HAP-1 (cell line): ENCODE measurements around the gene SERPINB6.
A peak's percentile ranks its signal among the peaks of the same experiment; 100 is the strongest.
"Not testable (repeated sequence)": the region's sequence is repeated elsewhere in the genome, so short reads cannot be mapped to it uniquely, and the experiment has no call there.

Experiments used
- DNase-seq, 2 experiments: peaks; one replicate each; pipeline ENCODE4 v3.0.0-alpha.2; 2016 to 2020; ENCODE audit warnings: low spot score in 2 of 2
- H3K27me3 ChIP-seq: fragments of 250-450 bp; sonication (Bioruptor Pico); 2 replicates; pipeline ENCODE4 v1.5.1; 2020; ENCODE audit warnings: low read depth, mild to moderate bottlenecking, moderate library complexity
- H3K36me3 ChIP-seq: fragments of 250-450 bp; sonication (Bioruptor Pico); replicated peaks from 2 replicates; pipeline ENCODE4 v1.5.1; 2020; ENCODE audit warnings: mild to moderate bottlenecking
- H3K4me1 ChIP-seq: fragments of 250-450 bp; sonication (Bioruptor Pico); 2 replicates; pipeline ENCODE4 v1.5.1; 2020; ENCODE audit warnings: mild to moderate bottlenecking
- H3K4me3 ChIP-seq: fragments of 250-450 bp; sonication (Bioruptor Pico); 2 replicates; pipeline ENCODE4 v1.5.1; 2020; ENCODE audit warnings: mild to moderate bottlenecking, moderate library complexity
- H3K9me3 ChIP-seq: fragments of 250-450 bp; sonication (Bioruptor Pico); 2 replicates; pipeline ENCODE4 v1.5.1; 2020; ENCODE audit warnings: mild to moderate bottlenecking, moderate library complexity
- in situ Hi-C: fragments of 300-500 bp; cut with MboI; formaldehyde crosslinking; loops from 3 replicates; pipeline ENCODE4 v1.14.3; 2020; ENCODE audit warnings: low sequenced_read_pairs, inconsistent platforms, mixed read lengths

The SERPINB6 gene

GRCh38 chr6:2971420-2972218, at the start of gene SERPINB6:
Gene SERPINB6, minus strand, starts transcription at chr6:2971567. Its CDS starts 12,235 bp downstream, at chr6:2959332.
- H3K36me3 ChIP-seq, result no peaks in the 10 kb centered on the region
- H3K4me3 ChIP-seq, result peak within 1 kb of the TSS; percentile 41
- no peaks in the 10 kb centered on the region for H3K9me3 ChIP-seq
- in situ Hi-C loops, result no loop called here
- H3K4me1 ChIP-seq, result peaks cover 15% of the 10 kb centered on the region
- DNase-seq, result peak; percentile 47 to 68
- H3K27me3 ChIP-seq, result no peaks in the 10 kb centered on the region

- H3K4me3 ChIP-seq, result no peak overlapping the region
- in situ Hi-C loops, result no loop called here
- H3K36me3 ChIP-seq, result peaks cover 36% of the 10 kb centered on the region
- DNase-seq, result no peak
- H3K9me3 ChIP-seq, result peaks cover 2% of the 10 kb centered on the region; the same call in 1 of the 2 replicates
- H3K4me1 ChIP-seq, result peaks cover 18% of the 10 kb centered on the region
- H3K27me3 ChIP-seq, result no peaks in the 10 kb centered on the region
Observed at GRCh38 chr6:3019749-3020320, 48.5 kb upstream of the SERPINB6 start.

- no peak overlapping the region for H3K4me3 ChIP-seq
- H3K9me3 ChIP-seq, result peaks cover 2% of the 10 kb centered on the region; the same call in 1 of the 2 replicates
- no peaks in the 10 kb centered on the region for H3K27me3 ChIP-seq
- in situ Hi-C loops, result no loop called here
- H3K36me3 ChIP-seq, result peaks cover 44% of the 10 kb centered on the region
- peaks cover 16% of the 10 kb centered on the region for H3K4me1 ChIP-seq
- no peak for DNase-seq
Observed at GRCh38 chr6:3019065-3019464, 47.7 kb upstream of the SERPINB6 start.

GRCh38 chr6:3017304-3017703, 45.9 kb upstream of the SERPINB6 start:
- in situ Hi-C loops, result no loop called here
- H3K27me3 ChIP-seq, result no peaks in the 10 kb centered on the region
- no peaks in the 10 kb centered on the region for H3K9me3 ChIP-seq
- no peak overlapping the region for H3K4me3 ChIP-seq
- DNase-seq, result no peak
- H3K36me3 ChIP-seq, result peaks cover 56% of the 10 kb centered on the region
- H3K4me1 ChIP-seq, result no peaks in the 10 kb centered on the region

- Histone ChIP-seq H3K4me3 (no peak overlapping the region), H3K9me3 (no peaks in the 10 kb centered on the region), H3K27me3 (no peaks in the 10 kb centered on the region), H3K4me1 (no peaks in the 10 kb centered on the region), H3K36me3 (peaks cover 63% of the 10 kb centered on the region)
- DNase-seq, result no peak
- in situ Hi-C loops, result no loop called here
Observed at GRCh38 chr6:3016473-3017280, 45.3 kb upstream of the SERPINB6 start.

- no peak for DNase-seq
- no peaks in the 10 kb centered on the region for H3K27me3 ChIP-seq
- no peaks in the 10 kb centered on the region for H3K4me1 ChIP-seq
- in situ Hi-C loops, result no loop called here
- H3K9me3 ChIP-seq, result no peaks in the 10 kb centered on the region
- peaks cover 74% of the 10 kb centered on the region for H3K36me3 ChIP-seq
- no peak overlapping the region for H3K4me3 ChIP-seq
Observed at GRCh38 chr6:3015144-3015543, 43.8 kb upstream of the SERPINB6 start.

- Histone ChIP-seq H3K4me3 (no peak overlapping the region), H3K4me1 (no peaks in the 10 kb centered on the region), H3K27me3 (no peaks in the 10 kb centered on the region), H3K36me3 (peaks cover 74% of the 10 kb centered on the region), H3K9me3 (no peaks in the 10 kb centered on the region)
- no peak for DNase-seq
- in situ Hi-C loops, result no loop called here
Observed at GRCh38 chr6:3014675-3015066, 43.3 kb upstream of the SERPINB6 start.

GRCh38 chr6:3013901-3014674, 42.7 kb upstream of the SERPINB6 start:
- no peaks in the 10 kb centered on the region for H3K27me3 ChIP-seq
- no peak overlapping the region for H3K4me3 ChIP-seq
- H3K36me3 ChIP-seq, result peaks cover 75% of the 10 kb centered on the region
- DNase-seq, result no peak
- in situ Hi-C loops, result no loop called here
- no peaks in the 10 kb centered on the region for H3K9me3 ChIP-seq
- no peaks in the 10 kb centered on the region for H3K4me1 ChIP-seq

GRCh38 chr6:3013486-3013885, 42.1 kb upstream of the SERPINB6 start:
- DNase-seq, result no peak
- H3K9me3 ChIP-seq, result no peaks in the 10 kb centered on the region
- no peaks in the 10 kb centered on the region for H3K27me3 ChIP-seq
- no peak overlapping the region for H3K4me3 ChIP-seq
- H3K4me1 ChIP-seq, result no peaks in the 10 kb centered on the region
- peaks cover 81% of the 10 kb centered on the region for H3K36me3 ChIP-seq
- in situ Hi-C loops, result no loop called here

- no peaks in the 10 kb centered on the region for H3K9me3 ChIP-seq
- no peak overlapping the region for H3K4me3 ChIP-seq
- in situ Hi-C loops, result no loop called here
- H3K36me3 ChIP-seq, result peaks cover 86% of the 10 kb centered on the region
- no peaks in the 10 kb centered on the region for H3K4me1 ChIP-seq
- H3K27me3 ChIP-seq, result no peaks in the 10 kb centered on the region
- no peak for DNase-seq
Observed at GRCh38 chr6:3011592-3011991, 40.2 kb upstream of the SERPINB6 start.

GRCh38 chr6:3011158-3011557, 39.8 kb upstream of the SERPINB6 start:
- Histone ChIP-seq H3K36me3 (peaks cover 90% of the 10 kb centered on the region), H3K4me3 (no peak overlapping the region), H3K9me3 (no peaks in the 10 kb centered on the region), H3K4me1 (no peaks in the 10 kb centered on the region), H3K27me3 (no peaks in the 10 kb centered on the region)
- in situ Hi-C loops, result no loop called here
- no peak for DNase-seq

GRCh38 chr6:3009930-3010329, 38.6 kb upstream of the SERPINB6 start:
- Histone ChIP-seq H3K27me3 (no peaks in the 10 kb centered on the region), H3K9me3 (no peaks in the 10 kb centered on the region), H3K36me3 (peaks cover 90% of the 10 kb centered on the region), H3K4me3 (no peak overlapping the region), H3K4me1 (no peaks in the 10 kb centered on the region)
- DNase-seq, result no peak
- in situ Hi-C loops, result no loop called here

GRCh38 chr6:3008712-3009265, 37.4 kb upstream of the SERPINB6 start:
- H3K9me3 ChIP-seq, H3K4me1 ChIP-seq, H3K4me3 ChIP-seq, in situ Hi-C loops, DNase-seq, H3K27me3 ChIP-seq: not testable (repeated sequence)
- H3K36me3 ChIP-seq, result peaks cover 87% of the 10 kb centered on the region
